Stimulated activated CD8-positive, alpha-beta memory T cell treated with anti-CD3 and anti-CD28 coated beads, Interleukin-4, amount 100 ng/mL, for 1 hour (primary cell): Measurements from ENCODE around the gene HSD17B11.
"Not testable (repeated sequence)": the region's sequence is repeated elsewhere in the genome, so short reads cannot be mapped to it uniquely, and the experiment has no call there.

Experiments
- DNase-seq, 2 donors: peaks; one replicate each; pipeline ENCODE4 v3.0.0-alpha.2; 2020; ENCODE audit warnings: low read depth in 2 of 2, low spot score in 1 of 2

Gene HSD17B11

GRCh38 chr4:87309625-87310024 lies 81.4 kb downstream of the HSD17B11 start:
- no peak for DNase-seq

- no peak for DNase-seq
Observed at GRCh38 chr4:87306056-87306455, 84.9 kb downstream of the HSD17B11 start.

GRCh38 chr4:87305562-87305961 lies 85.4 kb downstream of the HSD17B11 start:
- DNase-seq, result no peak

GRCh38 chr4:87304745-87305432 lies 86.1 kb downstream of the HSD17B11 start:
- DNase-seq, result no peak

- DNase-seq, result no peak
Observed at GRCh38 chr4:87299898-87300297, 91.1 kb downstream of the HSD17B11 start.

- no peak for DNase-seq
Observed at GRCh38 chr4:87298362-87298761, 92.6 kb downstream of the HSD17B11 start.

GRCh38 chr4:87294911-87295310 lies 96.1 kb downstream of the HSD17B11 start:
- not testable (repeated sequence) for DNase-seq

- not testable (repeated sequence) for DNase-seq
Observed at GRCh38 chr4:87293889-87294288, 97.1 kb downstream of the HSD17B11 start.

- no peak for DNase-seq
Observed at GRCh38 chr4:87286970-87287369, 104.0 kb downstream of the HSD17B11 start.
